HCT116 (cell line): ENCODE results near the gene SYT7. TPM values are rescaled to one million over a fixed set of nuclear protein-coding genes. Genes with fewer than 3 reads are reported as not detected.

Experiments
- ATAC-seq: fragments of 200-7000 bp; cut with Tn5 transposase; 2 replicates; pipeline ENCODE4 v1.9.1; 2020; ENCODE audit warnings: mild to moderate bottlenecking, moderate library complexity
- BruUV-seq: library from RNA; stranded (reverse); fragments of 400-500 nt; replicated peaks from 2 replicates; lab custom pipeline; 2021; lab: Mats Ljungman, UMichigan
- CTCF ChIA-PET: fragments of 300-600 bp; sonication (Branson Sonifier 250); formaldehyde crosslinking; loops from one replicate; lab custom pipeline; 2021; ENCODE audit warnings: antibody characterized with exemption; lab: Charles Lee
- POLR2A ChIA-PET: fragments of 300-600, 350-600 bp; sonication (Branson Sonifier 250); formaldehyde crosslinking; loops from one replicate; lab custom pipeline; 2021; ENCODE audit warnings: antibody characterized with exemption; lab: Charles Lee
- RAD21 ChIA-PET, 2 experiments: fragments of 300-600 bp; sonication (Branson Sonifier 250); formaldehyde crosslinking; loops; one replicate each; lab custom pipeline; 2023; ENCODE audit warnings: low total read pairs in 2 of 2; ENCODE audit not compliant: uncharacterized antibody in 2 of 2, unreplicated experiment in 2 of 2, low non-redundant PET in 1 of 2; lab: Charles Lee
- DNase-seq: peaks from one replicate; pipeline ENCODE4 v3.0.0-alpha.2; 2010; ENCODE audit warnings: low read depth, low spot score
- H2AFZ ChIP-seq: fragments of 200-600 bp; shearing (Covaris generic), sonication (generic); 2 replicates; pipeline ENCODE4 v1.6.1; 2017; ENCODE audit warnings: low read depth, mixed run types, mixed read lengths, antibody characterized with exemption, low read length; ENCODE audit not compliant: poor library complexity, severe bottlenecking
- H3K27ac ChIP-seq: 2 replicates; pipeline ENCODE4 v1.5.1; 2012; ENCODE audit warnings: low read depth, low read length
- H3K27me3 ChIP-seq: fragments of 200-600 bp; sonication (generic); 2 replicates; pipeline ENCODE4 v1.6.1; 2016; ENCODE audit warnings: mixed run types, low read length, mixed read lengths; ENCODE audit not compliant: insufficient read depth
- H3K36me3 ChIP-seq, 2 experiments: fragments of 200-500 bp in 1 of 2; fragments of 200-600 bp in 1 of 2; sonication (Bioruptor generic) in 1 of 2; sonication (generic) in 1 of 2; 2 replicates each; pipeline versions ENCODE4 v1.5.1 to v1.6.1; 2014 to 2016; ENCODE audit warnings: low read length in 2 of 2, inconsistent platforms in 1 of 2, mixed read lengths in 1 of 2, mixed run types in 1 of 2; ENCODE audit not compliant: insufficient read depth in 2 of 2, control insufficient read depth in 1 of 2
- H3K4me1 ChIP-seq, 2 experiments: fragments of 200-600 bp in 1 of 2; sonication (generic) in 1 of 2; 2 replicates each; pipeline versions ENCODE4 v1.5.1 to v1.6.1; 2012 to 2017; ENCODE audit warnings: low read length in 2 of 2, inconsistent platforms in 1 of 2, mild to moderate bottlenecking in 1 of 2, mixed read lengths in 1 of 2, mixed run types in 1 of 2, moderate library complexity in 1 of 2; ENCODE audit not compliant: insufficient read depth in 2 of 2, control insufficient read depth in 1 of 2
- H3K4me2 ChIP-seq: fragments of 200-600 bp; sonication (generic); 2 replicates; pipeline ENCODE4 v1.6.1; 2017; ENCODE audit warnings: mixed run types, low read length, mixed read lengths
- H3K4me3 ChIP-seq, 2 experiments: fragments of 200-600 bp in 1 of 2; sonication (generic) in 1 of 2; replicated peaks in 1 of 2; 2 replicates each; pipeline ENCODE4 v1.5.1; 2011 to 2016; ENCODE audit warnings: low read length in 2 of 2, control low read depth in 1 of 2, low read depth in 1 of 2, mild to moderate bottlenecking in 1 of 2, mixed read lengths in 1 of 2, mixed run types in 1 of 2
- H3K79me2 ChIP-seq: fragments of 200-600 bp; sonication (generic); 2 replicates; pipeline ENCODE4 v1.6.1; 2017; ENCODE audit warnings: mild to moderate bottlenecking, mixed run types, low read length, moderate library complexity, mixed read lengths; ENCODE audit not compliant: insufficient read depth
- H3K9ac ChIP-seq: fragments of 200-600 bp; sonication (generic); 2 replicates; pipeline ENCODE4 v1.6.1; 2016; ENCODE audit warnings: low read length, mixed read lengths
- H3K9me2 ChIP-seq: fragments of 200-600 bp; sonication (generic), shearing (Covaris generic); 2 replicates; pipeline ENCODE4 v1.6.1; 2017; ENCODE audit warnings: mixed run types, mild to moderate bottlenecking, moderate library complexity; ENCODE audit not compliant: insufficient read depth
- H3K9me3 ChIP-seq, 2 experiments: fragments of 200-500 bp in 1 of 2; fragments of 200-600 bp in 1 of 2; sonication (Bioruptor generic) in 1 of 2; sonication (generic) in 1 of 2; 2 replicates each; pipeline ENCODE4 v1.6.1; 2014 to 2017; ENCODE audit warnings: low read length in 2 of 2, mixed read lengths in 2 of 2, inconsistent platforms in 1 of 2, low read depth in 1 of 2, mild to moderate bottlenecking in 1 of 2, mixed run types in 1 of 2, moderate library complexity in 1 of 2; ENCODE audit not compliant: control insufficient read depth in 1 of 2, insufficient read depth in 1 of 2
- H4K20me1 ChIP-seq: fragments of 200-600 bp; sonication (generic), shearing (Covaris generic); 2 replicates; pipeline ENCODE4 v1.6.1; 2017; ENCODE audit warnings: mixed run types, mild to moderate bottlenecking, moderate library complexity; ENCODE audit not compliant: insufficient read depth
- CBX3 ChIP-seq: IDR thresholded peaks from 2 replicates; pipeline ENCODE4 v1.6.1; 2012; ENCODE audit warnings: low read depth
- CEBPB ChIP-seq: IDR thresholded peaks from 2 replicates; pipeline ENCODE4 v1.6.1; 2012; ENCODE audit warnings: low read depth
- EGR1 ChIP-seq: IDR thresholded peaks from 2 replicates; pipeline ENCODE4 v1.6.1; 2012; ENCODE audit warnings: low read depth
- ELF1 ChIP-seq: IDR thresholded peaks from 2 replicates; pipeline ENCODE4 v1.6.1; 2012; ENCODE audit warnings: low read depth, borderline replicate concordance
- EZH2 ChIP-seq: fragments of 200-600 bp; sonication (generic); IDR thresholded peaks from 2 replicates; pipeline ENCODE4 v1.6.1; 2017; ENCODE audit warnings: antibody characterized with exemption, mixed run types
- EZH2phosphoT487 ChIP-seq: fragments of 200-600 bp; IDR thresholded peaks from 2 replicates; pipeline ENCODE4 v1.6.1; 2018; ENCODE audit warnings: antibody characterized with exemption, borderline replicate concordance
- FOSL1 ChIP-seq: IDR thresholded peaks from 2 replicates; pipeline ENCODE4 v1.6.1; 2012; ENCODE audit warnings: low read depth
- JUND ChIP-seq: IDR thresholded peaks from 2 replicates; pipeline ENCODE4 v1.6.1; 2012
- POLR2A ChIP-seq: IDR thresholded peaks from 2 replicates; pipeline ENCODE4 v1.7.0; 2011; ENCODE audit warnings: borderline replicate concordance; ENCODE audit not compliant: insufficient read depth, insufficient read length; ENCODE audit errors: extremely low read depth
- POLR2AphosphoS5 ChIP-seq: IDR thresholded peaks from 2 replicates; pipeline ENCODE4 v1.6.1; 2011; ENCODE audit warnings: mild to moderate bottlenecking, low read depth, low read length, moderate library complexity
- SIN3A ChIP-seq: IDR thresholded peaks from 2 replicates; pipeline ENCODE4 v1.6.1; 2012; ENCODE audit warnings: low read depth
- SP1 ChIP-seq: IDR thresholded peaks from 2 replicates; pipeline ENCODE4 v1.6.1; 2012; ENCODE audit warnings: low read depth
- TCF7L2 ChIP-seq: IDR thresholded peaks from 2 replicates; pipeline ENCODE4 v1.7.0; 2011; ENCODE audit warnings: borderline replicate concordance, inconsistent platforms; ENCODE audit not compliant: insufficient read depth, insufficient read length; ENCODE audit errors: extremely low read depth
- YY1 ChIP-seq: IDR thresholded peaks from 2 replicates; pipeline ENCODE4 v1.6.1; 2011; ENCODE audit warnings: low read length, low read depth, moderate library complexity, mild to moderate bottlenecking; ENCODE audit not compliant: insufficient replicate concordance; ENCODE audit errors: extremely low read depth
- ZNF274 ChIP-seq: fragments of 200-500 bp; sonication (Bioruptor generic); IDR thresholded peaks from 2 replicates; pipeline ENCODE4 v1.6.1; 2014; ENCODE audit warnings: mild to moderate bottlenecking, low read depth, low read length, inconsistent platforms
- intact Hi-C: fragments of 100-400 bp; cut with micrococcal nuclease; formaldehyde crosslinking; loops from 2 replicates; pipeline ENCODE4 v1.10.0; 2022
- total RNA-seq: library from RNA; stranded (reverse); gene quantifications from one replicate; pipeline ENCODE4 v1.2.1, GENCODE V29; 2021; ENCODE audit not compliant: unreplicated experiment
- TF ChIP-seq, protein P1 (sequence below): IDR thresholded peaks from 2 replicates; pipeline ENCODE4 v1.6.1; 2011; ENCODE audit warnings: mild to moderate bottlenecking, low read length, moderate library complexity; ENCODE audit not compliant: insufficient replicate concordance; ENCODE audit errors: extremely low read depth
- TF ChIP-seq, protein P2 (sequence below): IDR thresholded peaks from 2 replicates; pipeline ENCODE4 v1.6.1; 2012
- TF ChIP-seq, protein P3 (sequence below): IDR thresholded peaks from 2 replicates; pipeline ENCODE4 v1.6.1; 2012; ENCODE audit warnings: low read depth
- TF ChIP-seq, protein P4 (sequence below): IDR thresholded peaks from 2 replicates; pipeline ENCODE4 v1.6.1; 2012
- TF ChIP-seq, protein P5 (sequence below), 3 experiments: fragments of 200-600 bp in 1 of 3; sonication (generic) in 1 of 3; IDR thresholded peaks in 2 of 3; conservative IDR thresholded peaks in 1 of 3; 2 replicates each; pipeline ENCODE4 v1.5.1; 2012 to 2017; ENCODE audit warnings: low read depth in 2 of 3, low read length in 2 of 3, antibody characterized with exemption in 1 of 3, borderline replicate concordance in 1 of 3, control low read depth in 1 of 3, mild to moderate bottlenecking in 1 of 3, mixed read lengths in 1 of 3, mixed run types in 1 of 3, moderate library complexity in 1 of 3; ENCODE audit not compliant: insufficient read depth in 1 of 3

SYT7 gene
- total RNA-seq, 1 experiment from 2014 or later, result 27.4 TPM

DNA sequence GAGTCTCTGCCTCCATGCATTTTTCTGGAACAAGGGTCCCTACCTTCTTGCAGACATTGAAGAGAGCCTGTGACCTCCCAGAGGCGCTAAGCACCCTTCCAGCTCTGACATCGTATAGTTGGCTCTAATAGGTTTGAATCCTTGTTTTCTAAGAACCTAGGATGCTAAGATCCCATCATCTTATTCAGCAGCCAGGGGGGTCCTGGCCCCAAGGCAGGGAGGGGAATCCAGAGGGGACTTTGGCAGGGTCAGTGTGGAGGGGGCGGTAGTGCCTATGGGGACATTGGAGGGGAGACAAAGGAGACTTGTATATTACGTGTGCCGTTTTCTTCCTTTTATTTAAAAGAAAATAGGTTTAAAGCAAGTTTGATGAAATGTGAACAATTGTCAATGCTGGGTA lies 75.8 kb downstream of the SYT7 start:
- Histone ChIP-seq H3K27me3 (peaks cover 7% of the 10 kb centered on the region; the same call in 1 of the 2 replicates), H3K9ac (no peak overlapping the region), H3K9me2 (no peaks in the 10 kb centered on the region), H3K4me3 (no peak overlapping the region), H2AFZ (no peak overlapping the region), H4K20me1 (no peaks in the 10 kb centered on the region), H3K9me3 (no peaks in the 10 kb centered on the region), H3K79me2 (no peaks in the 10 kb centered on the region), H3K36me3 (no peaks in the 10 kb centered on the region), H3K27ac (no peak overlapping the region), H3K4me1 (peaks cover 9 to 16% of the 10 kb centered on the region in 2 experiments; a peak in 3 of 4 replicates), H3K4me2 (no peak overlapping the region)
- CTCF ChIA-PET, result interaction anchor here (0.8 kb wide), 1 partner anchor 9 kb away, joined by 3 read pairs; no protein-coding TSS in a partner anchor
- RAD21 ChIA-PET, result no interaction called here
- BruUV-seq, result no TSS peak
- DNase-seq (no peak), ATAC-seq (no peak)
- intact Hi-C loops, result no loop called here
- TF ChIP-seq FOSL1, result no peak
- no peak for TF ChIP-seq SP1
- no peak for TF ChIP-seq SIN3A
- TF ChIP-seq YY1, result no peak
- TF ChIP-seq TCF7L2, result no peak
- no peak for TF ChIP-seq EZH2phosphoT487
- no peak for TF ChIP-seq POLR2AphosphoS5
- TF ChIP-seq JUND, result no peak
- no peak for TF ChIP-seq CEBPB
- TF ChIP-seq, protein P1, sequence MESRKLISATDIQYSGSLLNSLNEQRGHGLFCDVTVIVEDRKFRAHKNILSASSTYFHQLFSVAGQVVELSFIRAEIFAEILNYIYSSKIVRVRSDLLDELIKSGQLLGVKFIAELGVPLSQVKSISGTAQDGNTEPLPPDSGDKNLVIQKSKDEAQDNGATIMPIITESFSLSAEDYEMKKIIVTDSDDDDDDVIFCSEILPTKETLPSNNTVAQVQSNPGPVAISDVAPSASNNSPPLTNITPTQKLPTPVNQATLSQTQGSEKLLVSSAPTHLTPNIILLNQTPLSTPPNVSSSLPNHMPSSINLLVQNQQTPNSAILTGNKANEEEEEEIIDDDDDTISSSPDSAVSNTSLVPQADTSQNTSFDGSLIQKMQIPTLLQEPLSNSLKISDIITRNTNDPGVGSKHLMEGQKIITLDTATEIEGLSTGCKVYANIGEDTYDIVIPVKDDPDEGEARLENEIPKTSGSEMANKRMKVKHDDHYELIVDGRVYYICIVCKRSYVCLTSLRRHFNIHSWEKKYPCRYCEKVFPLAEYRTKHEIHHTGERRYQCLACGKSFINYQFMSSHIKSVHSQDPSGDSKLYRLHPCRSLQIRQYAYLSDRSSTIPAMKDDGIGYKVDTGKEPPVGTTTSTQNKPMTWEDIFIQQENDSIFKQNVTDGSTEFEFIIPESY, result no peak
- no peak for TF ChIP-seq POLR2A
- no peak for TF ChIP-seq ZNF274
- TF ChIP-seq EZH2, result no peak
- TF ChIP-seq EGR1, result no peak
- TF ChIP-seq, protein P2, sequence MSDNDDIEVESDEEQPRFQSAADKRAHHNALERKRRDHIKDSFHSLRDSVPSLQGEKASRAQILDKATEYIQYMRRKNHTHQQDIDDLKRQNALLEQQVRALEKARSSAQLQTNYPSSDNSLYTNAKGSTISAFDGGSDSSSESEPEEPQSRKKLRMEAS, result no peak
- TF ChIP-seq, protein P3, sequence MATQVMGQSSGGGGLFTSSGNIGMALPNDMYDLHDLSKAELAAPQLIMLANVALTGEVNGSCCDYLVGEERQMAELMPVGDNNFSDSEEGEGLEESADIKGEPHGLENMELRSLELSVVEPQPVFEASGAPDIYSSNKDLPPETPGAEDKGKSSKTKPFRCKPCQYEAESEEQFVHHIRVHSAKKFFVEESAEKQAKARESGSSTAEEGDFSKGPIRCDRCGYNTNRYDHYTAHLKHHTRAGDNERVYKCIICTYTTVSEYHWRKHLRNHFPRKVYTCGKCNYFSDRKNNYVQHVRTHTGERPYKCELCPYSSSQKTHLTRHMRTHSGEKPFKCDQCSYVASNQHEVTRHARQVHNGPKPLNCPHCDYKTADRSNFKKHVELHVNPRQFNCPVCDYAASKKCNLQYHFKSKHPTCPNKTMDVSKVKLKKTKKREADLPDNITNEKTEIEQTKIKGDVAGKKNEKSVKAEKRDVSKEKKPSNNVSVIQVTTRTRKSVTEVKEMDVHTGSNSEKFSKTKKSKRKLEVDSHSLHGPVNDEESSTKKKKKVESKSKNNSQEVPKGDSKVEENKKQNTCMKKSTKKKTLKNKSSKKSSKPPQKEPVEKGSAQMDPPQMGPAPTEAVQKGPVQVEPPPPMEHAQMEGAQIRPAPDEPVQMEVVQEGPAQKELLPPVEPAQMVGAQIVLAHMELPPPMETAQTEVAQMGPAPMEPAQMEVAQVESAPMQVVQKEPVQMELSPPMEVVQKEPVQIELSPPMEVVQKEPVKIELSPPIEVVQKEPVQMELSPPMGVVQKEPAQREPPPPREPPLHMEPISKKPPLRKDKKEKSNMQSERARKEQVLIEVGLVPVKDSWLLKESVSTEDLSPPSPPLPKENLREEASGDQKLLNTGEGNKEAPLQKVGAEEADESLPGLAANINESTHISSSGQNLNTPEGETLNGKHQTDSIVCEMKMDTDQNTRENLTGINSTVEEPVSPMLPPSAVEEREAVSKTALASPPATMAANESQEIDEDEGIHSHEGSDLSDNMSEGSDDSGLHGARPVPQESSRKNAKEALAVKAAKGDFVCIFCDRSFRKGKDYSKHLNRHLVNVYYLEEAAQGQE, result no peak
- TF ChIP-seq, protein P4, sequence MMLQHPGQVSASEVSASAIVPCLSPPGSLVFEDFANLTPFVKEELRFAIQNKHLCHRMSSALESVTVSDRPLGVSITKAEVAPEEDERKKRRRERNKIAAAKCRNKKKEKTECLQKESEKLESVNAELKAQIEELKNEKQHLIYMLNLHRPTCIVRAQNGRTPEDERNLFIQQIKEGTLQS, result no peak
- no peak for TF ChIP-seq CBX3
- TF ChIP-seq, protein P5, sequence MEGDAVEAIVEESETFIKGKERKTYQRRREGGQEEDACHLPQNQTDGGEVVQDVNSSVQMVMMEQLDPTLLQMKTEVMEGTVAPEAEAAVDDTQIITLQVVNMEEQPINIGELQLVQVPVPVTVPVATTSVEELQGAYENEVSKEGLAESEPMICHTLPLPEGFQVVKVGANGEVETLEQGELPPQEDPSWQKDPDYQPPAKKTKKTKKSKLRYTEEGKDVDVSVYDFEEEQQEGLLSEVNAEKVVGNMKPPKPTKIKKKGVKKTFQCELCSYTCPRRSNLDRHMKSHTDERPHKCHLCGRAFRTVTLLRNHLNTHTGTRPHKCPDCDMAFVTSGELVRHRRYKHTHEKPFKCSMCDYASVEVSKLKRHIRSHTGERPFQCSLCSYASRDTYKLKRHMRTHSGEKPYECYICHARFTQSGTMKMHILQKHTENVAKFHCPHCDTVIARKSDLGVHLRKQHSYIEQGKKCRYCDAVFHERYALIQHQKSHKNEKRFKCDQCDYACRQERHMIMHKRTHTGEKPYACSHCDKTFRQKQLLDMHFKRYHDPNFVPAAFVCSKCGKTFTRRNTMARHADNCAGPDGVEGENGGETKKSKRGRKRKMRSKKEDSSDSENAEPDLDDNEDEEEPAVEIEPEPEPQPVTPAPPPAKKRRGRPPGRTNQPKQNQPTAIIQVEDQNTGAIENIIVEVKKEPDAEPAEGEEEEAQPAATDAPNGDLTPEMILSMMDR (IDR thresholded peaks at IDR 0.05 in 2 of 3, conservative IDR thresholded peaks at IDR 0.05 in 1 of 3; ENCODE audit: borderline replicate concordance in 1 of 3, insufficient read depth in 1 of 3, low read depth in 2 of 3, low read length in 2 of 3), result no peak
- no peak for TF ChIP-seq ELF1
- POLR2A ChIA-PET, result no interaction called here
